ENCODE results near the gene CDH2.

- TF ChIP-seq CTCF (IDR thresholded peaks at IDR 0.05) (no peak), POLR2A (IDR thresholded peaks at IDR 0.05) (no peak), EP300 (IDR thresholded peaks at IDR 0.05) (no peak)
Measured at GRCh38 chr18:28181616-28182015, 4.7 kb upstream of the CDH2 start.
